HG03469 (cell line): ENCODE data around the gene SPTLC2.
A peak's percentile ranks its signal among the peaks of the same experiment; 100 is the strongest.

Experiments used
- ATAC-seq: cut with Tn5 transposase; IDR thresholded peaks from one replicate; pipeline ENCODE4 v1.9.1; 2021; ENCODE audit warnings: mild to moderate bottlenecking, moderate library complexity, moderate number of reproducible peaks; ENCODE audit not compliant: unreplicated experiment

Gene SPTLC2

GRCh38 chr14:77509366-77509765, 107.1 kb downstream of the SPTLC2 start:
- ATAC-seq, result no peak

- ATAC-seq, result no peak
Measured at GRCh38 chr14:77508876-77509275, 107.6 kb downstream of the SPTLC2 start.

- no peak for ATAC-seq
Measured at GRCh38 chr14:77508249-77508648, 108.2 kb downstream of the SPTLC2 start.

GRCh38 chr14:77507762-77508161, 108.7 kb downstream of the SPTLC2 start:
- ATAC-seq, result no peak

GRCh38 chr14:77505031-77505430, 111.4 kb downstream of the SPTLC2 start:
- ATAC-seq, result no peak

GRCh38 chr14:77503138-77503537, 113.3 kb downstream of the SPTLC2 start:
- no peak for ATAC-seq

- ATAC-seq, result no peak
Measured at GRCh38 chr14:77502109-77502782, 114.2 kb downstream of the SPTLC2 start.

- no peak for ATAC-seq
Measured at GRCh38 chr14:77498984-77499527, 117.4 kb downstream of the SPTLC2 start.

GRCh38 chr14:77498120-77498979, 118.1 kb downstream of the SPTLC2 start, which contains the start of gene ISM2:
Gene ISM2, minus strand, starts transcription at chr14:77498816. Its CDS starts 23 bp downstream, at chr14:77498793.
- peak; percentile 54 for ATAC-seq

- no peak for ATAC-seq
Measured at GRCh38 chr14:77495334-77495733, 121.1 kb downstream of the SPTLC2 start.

- no peak for ATAC-seq
Measured at GRCh38 chr14:77491056-77491455, 125.4 kb downstream of the SPTLC2 start.

GRCh38 chr14:77490347-77490986, 126.0 kb downstream of the SPTLC2 start:
- no peak for ATAC-seq

- no peak for ATAC-seq
Measured at GRCh38 chr14:77489041-77489440, 127.4 kb downstream of the SPTLC2 start.

GRCh38 chr14:77488558-77488957, 127.9 kb downstream of the SPTLC2 start:
- ATAC-seq, result no peak

GRCh38 chr14:77485901-77486678, 130.3 kb downstream of the SPTLC2 start:
- ATAC-seq, result no peak

- ATAC-seq, result no peak
Measured at GRCh38 chr14:77485256-77485655, 131.2 kb downstream of the SPTLC2 start.

GRCh38 chr14:77482422-77482821, 134.0 kb downstream of the SPTLC2 start:
- no peak for ATAC-seq

- ATAC-seq, result peak; percentile 92
Measured at GRCh38 chr14:77478796-77479195, 137.6 kb downstream of the SPTLC2 start.

GRCh38 chr14:77478029-77478428, 138.4 kb downstream of the SPTLC2 start:
- ATAC-seq, result no peak

GRCh38 chr14:77475432-77476115, 140.9 kb downstream of the SPTLC2 start:
- no peak for ATAC-seq
